Kidney epithelial cell (primary cell): ENCODE results near the gene PLCG2. TPM values are rescaled to one million over a fixed set of nuclear protein-coding genes. Genes with fewer than 3 reads are reported as not detected.

Experiments
- DNase-seq: peaks from one replicate; pipeline ENCODE4 v3.0.0-alpha.2; 2010; ENCODE audit warnings: low read depth
- H3K27me3 ChIP-seq: 2 replicates; pipeline ENCODE4 v1.6.0; 2011; ENCODE audit warnings: low read length; ENCODE audit not compliant: control insufficient read depth, insufficient read depth
- H3K36me3 ChIP-seq: 2 replicates; pipeline ENCODE4 v1.5.1; 2011; ENCODE audit warnings: low read length; ENCODE audit not compliant: control insufficient read depth, insufficient read depth
- H3K4me3 ChIP-seq: 2 replicates; pipeline ENCODE4 v1.5.1; 2011; ENCODE audit warnings: low read depth, mild to moderate bottlenecking, control low read depth, low read length
- total RNA-seq: library from RNA; depleted of rRNA; stranded (reverse); fragments of >200 nt; gene quantifications from 2 replicates; pipeline ENCODE4 v1.2.3, GENCODE V29; 2015
- TF ChIP-seq, protein P1 (sequence below): IDR thresholded peaks from 2 replicates; pipeline ENCODE4 v1.5.1; 2011; ENCODE audit warnings: mild to moderate bottlenecking, moderate library complexity, low read length, control low read depth, inconsistent platforms; ENCODE audit not compliant: insufficient read depth, poor library complexity, severe bottlenecking

Gene PLCG2
- total RNA-seq, 1 donor from 2014 or later, result 17.3 TPM

DNA sequence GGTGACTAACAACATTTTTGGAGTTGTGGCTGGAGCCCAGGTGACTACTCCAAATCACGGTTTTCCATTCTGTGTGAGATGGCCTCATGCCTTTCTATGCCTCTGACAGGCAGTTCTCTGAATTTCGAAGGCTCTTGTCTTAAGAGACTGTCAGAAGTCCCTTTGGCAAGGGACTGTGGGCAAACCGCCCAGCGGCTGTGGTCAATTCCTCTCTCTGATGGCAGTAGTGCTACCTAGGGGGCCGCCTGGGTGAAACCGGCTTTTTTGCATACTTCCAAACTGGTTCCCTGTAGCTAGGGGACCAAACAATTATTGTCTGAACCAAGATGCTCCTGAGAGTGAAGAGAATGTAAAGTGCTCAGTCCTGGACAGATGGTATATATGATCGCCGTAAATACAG, 145.9 kb downstream of the PLCG2 start:
- Histone ChIP-seq H3K27me3 (no peaks in the 10 kb centered on the region), H3K36me3 (no peaks in the 10 kb centered on the region), H3K4me3 (no peak overlapping the region)
- TF ChIP-seq, protein P1, sequence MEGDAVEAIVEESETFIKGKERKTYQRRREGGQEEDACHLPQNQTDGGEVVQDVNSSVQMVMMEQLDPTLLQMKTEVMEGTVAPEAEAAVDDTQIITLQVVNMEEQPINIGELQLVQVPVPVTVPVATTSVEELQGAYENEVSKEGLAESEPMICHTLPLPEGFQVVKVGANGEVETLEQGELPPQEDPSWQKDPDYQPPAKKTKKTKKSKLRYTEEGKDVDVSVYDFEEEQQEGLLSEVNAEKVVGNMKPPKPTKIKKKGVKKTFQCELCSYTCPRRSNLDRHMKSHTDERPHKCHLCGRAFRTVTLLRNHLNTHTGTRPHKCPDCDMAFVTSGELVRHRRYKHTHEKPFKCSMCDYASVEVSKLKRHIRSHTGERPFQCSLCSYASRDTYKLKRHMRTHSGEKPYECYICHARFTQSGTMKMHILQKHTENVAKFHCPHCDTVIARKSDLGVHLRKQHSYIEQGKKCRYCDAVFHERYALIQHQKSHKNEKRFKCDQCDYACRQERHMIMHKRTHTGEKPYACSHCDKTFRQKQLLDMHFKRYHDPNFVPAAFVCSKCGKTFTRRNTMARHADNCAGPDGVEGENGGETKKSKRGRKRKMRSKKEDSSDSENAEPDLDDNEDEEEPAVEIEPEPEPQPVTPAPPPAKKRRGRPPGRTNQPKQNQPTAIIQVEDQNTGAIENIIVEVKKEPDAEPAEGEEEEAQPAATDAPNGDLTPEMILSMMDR, result no peak
- DNase-seq, result no peak

DNA sequence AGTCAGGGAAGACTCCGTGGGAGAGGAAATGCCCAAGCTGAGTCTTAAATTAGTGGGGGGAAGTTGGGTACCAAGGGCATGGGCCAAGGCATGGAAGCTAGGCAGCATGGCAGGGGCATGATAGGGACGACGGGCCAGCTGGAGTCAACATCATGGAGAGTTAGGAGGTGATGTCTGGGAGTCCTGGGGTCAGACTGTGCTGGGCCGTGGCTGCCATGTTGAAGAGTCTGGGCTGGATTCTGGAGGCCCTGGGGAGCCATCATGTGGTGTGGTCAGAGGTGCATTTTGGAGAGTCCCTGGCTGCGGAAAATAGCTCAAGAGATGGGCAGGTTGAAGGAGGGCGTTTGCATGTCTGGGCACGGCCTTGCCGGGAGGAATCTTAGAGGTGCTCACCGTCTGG, 146.9 kb downstream of the PLCG2 start:
- H3K27me3 ChIP-seq, result no peaks in the 10 kb centered on the region
- no peak overlapping the region for H3K4me3 ChIP-seq
- TF ChIP-seq, protein P1, result no peak
- H3K36me3 ChIP-seq, result no peaks in the 10 kb centered on the region
- DNase-seq, result no peak

GRCh38 chr16:81927561-81928185, 148.6 kb downstream of the PLCG2 start:
- TF ChIP-seq, protein P1, result no peak
- Histone ChIP-seq H3K4me3 (no peak overlapping the region), H3K36me3 (no peaks in the 10 kb centered on the region), H3K27me3 (no peaks in the 10 kb centered on the region)
- no peak for DNase-seq

GRCh38 chr16:81928271-81928918, 149.3 kb downstream of the PLCG2 start:
- Histone ChIP-seq H3K36me3 (no peaks in the 10 kb centered on the region), H3K4me3 (no peak overlapping the region), H3K27me3 (no peaks in the 10 kb centered on the region)
- TF ChIP-seq, protein P1, result no peak
- DNase-seq, result no peak

- Histone ChIP-seq H3K36me3 (no peaks in the 10 kb centered on the region), H3K4me3 (no peak overlapping the region), H3K27me3 (no peaks in the 10 kb centered on the region)
- DNase-seq, result no peak
- TF ChIP-seq, protein P1, result no peak
These were observed 149.9 kb downstream of the PLCG2 start for GRCh38 chr16:81928975-81929374.

DNA sequence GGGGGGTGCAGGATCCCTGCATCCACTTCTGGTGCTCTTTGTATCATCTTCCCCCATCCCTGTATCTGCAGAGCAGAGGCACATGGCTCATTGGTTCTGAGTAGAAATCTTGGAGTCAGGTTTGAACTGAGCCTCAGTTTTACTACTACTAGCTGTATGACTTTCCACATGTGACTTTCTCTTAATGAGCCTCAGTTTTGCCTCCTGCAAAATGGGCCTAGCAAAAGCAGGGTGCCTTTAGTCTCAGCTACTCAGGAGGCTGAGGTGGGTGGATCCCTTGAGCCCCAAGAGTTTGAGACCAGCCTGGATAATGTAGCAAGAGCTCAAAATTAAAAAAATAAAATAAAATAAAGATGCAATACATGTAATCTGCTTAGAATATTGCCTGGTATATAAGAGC, 150.8 kb downstream of the PLCG2 start:
- DNase-seq, result no peak
- no peaks in the 10 kb centered on the region for H3K27me3 ChIP-seq
- no peak overlapping the region for H3K4me3 ChIP-seq
- H3K36me3 ChIP-seq, result no peaks in the 10 kb centered on the region
- TF ChIP-seq, protein P1, result no peak
